Measurements from ENCODE around the gene PRDX6.

PRDX6 gene

GRCh38 chr1:173444757-173445156, 32.4 kb upstream of the PRDX6 start:
- no peaks in the 10 kb centered on the region for H3K27me3 ChIP-seq (ENCODE audit: insufficient read depth, poor library complexity, severe bottlenecking)
- DNase-seq (ENCODE audit: low spot score) (no peak), ATAC-seq (ENCODE audit: low read depth) (no peak)
- H3K36me3 ChIP-seq (ENCODE audit: low read depth) = no peaks in the 10 kb centered on the region
- no peaks in the 10 kb centered on the region for H3K9me3 ChIP-seq (ENCODE audit: severe bottlenecking)
- TF ChIP-seq, protein P1, sequence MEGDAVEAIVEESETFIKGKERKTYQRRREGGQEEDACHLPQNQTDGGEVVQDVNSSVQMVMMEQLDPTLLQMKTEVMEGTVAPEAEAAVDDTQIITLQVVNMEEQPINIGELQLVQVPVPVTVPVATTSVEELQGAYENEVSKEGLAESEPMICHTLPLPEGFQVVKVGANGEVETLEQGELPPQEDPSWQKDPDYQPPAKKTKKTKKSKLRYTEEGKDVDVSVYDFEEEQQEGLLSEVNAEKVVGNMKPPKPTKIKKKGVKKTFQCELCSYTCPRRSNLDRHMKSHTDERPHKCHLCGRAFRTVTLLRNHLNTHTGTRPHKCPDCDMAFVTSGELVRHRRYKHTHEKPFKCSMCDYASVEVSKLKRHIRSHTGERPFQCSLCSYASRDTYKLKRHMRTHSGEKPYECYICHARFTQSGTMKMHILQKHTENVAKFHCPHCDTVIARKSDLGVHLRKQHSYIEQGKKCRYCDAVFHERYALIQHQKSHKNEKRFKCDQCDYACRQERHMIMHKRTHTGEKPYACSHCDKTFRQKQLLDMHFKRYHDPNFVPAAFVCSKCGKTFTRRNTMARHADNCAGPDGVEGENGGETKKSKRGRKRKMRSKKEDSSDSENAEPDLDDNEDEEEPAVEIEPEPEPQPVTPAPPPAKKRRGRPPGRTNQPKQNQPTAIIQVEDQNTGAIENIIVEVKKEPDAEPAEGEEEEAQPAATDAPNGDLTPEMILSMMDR (IDR thresholded peaks at IDR 0.05; ENCODE audit: poor library complexity, severe bottlenecking) = no peak
- no peak overlapping the region for H3K27ac ChIP-seq (ENCODE audit: poor library complexity, severe bottlenecking)
- no peak overlapping the region for H3K4me3 ChIP-seq (ENCODE audit: severe bottlenecking)
- H3K4me1 ChIP-seq (ENCODE audit: insufficient read depth, poor library complexity, severe bottlenecking) = peaks cover 4% of the 10 kb centered on the region

- ATAC-seq (ENCODE audit: low read depth) (no peak), DNase-seq (ENCODE audit: low spot score) (no peak)
- Histone ChIP-seq H3K4me1 (ENCODE audit: insufficient read depth, poor library complexity, severe bottlenecking) (peaks cover 7% of the 10 kb centered on the region), H3K27ac (ENCODE audit: poor library complexity, severe bottlenecking) (no peak overlapping the region), H3K4me3 (ENCODE audit: severe bottlenecking) (no peak overlapping the region), H3K9me3 (ENCODE audit: severe bottlenecking) (no peaks in the 10 kb centered on the region), H3K27me3 (ENCODE audit: insufficient read depth, poor library complexity, severe bottlenecking) (no peaks in the 10 kb centered on the region), H3K36me3 (ENCODE audit: low read depth) (no peaks in the 10 kb centered on the region)
- TF ChIP-seq, protein P1 (IDR thresholded peaks at IDR 0.05; ENCODE audit: poor library complexity, severe bottlenecking) = no peak
Measured at GRCh38 chr1:173445164-173445563, 32.0 kb upstream of the PRDX6 start.

- Histone ChIP-seq H3K27me3 (ENCODE audit: insufficient read depth, poor library complexity, severe bottlenecking) (no peaks in the 10 kb centered on the region), H3K4me3 (ENCODE audit: severe bottlenecking) (no peak overlapping the region), H3K36me3 (ENCODE audit: low read depth) (no peaks in the 10 kb centered on the region), H3K9me3 (ENCODE audit: severe bottlenecking) (no peaks in the 10 kb centered on the region), H3K27ac (ENCODE audit: poor library complexity, severe bottlenecking) (no peak overlapping the region), H3K4me1 (ENCODE audit: insufficient read depth, poor library complexity, severe bottlenecking) (peaks cover 7% of the 10 kb centered on the region)
- DNase-seq (ENCODE audit: low spot score) (no peak), ATAC-seq (ENCODE audit: low read depth) (no peak)
- TF ChIP-seq, protein P1 (IDR thresholded peaks at IDR 0.05; ENCODE audit: poor library complexity, severe bottlenecking) = no peak
Measured at GRCh38 chr1:173445656-173446055, 31.5 kb upstream of the PRDX6 start.

GRCh38 chr1:173447224-173447623, 29.9 kb upstream of the PRDX6 start:
- no peak overlapping the region for H3K27ac ChIP-seq (ENCODE audit: poor library complexity, severe bottlenecking)
- H3K4me1 ChIP-seq (ENCODE audit: insufficient read depth, poor library complexity, severe bottlenecking) = peaks cover 7% of the 10 kb centered on the region
- no peaks in the 10 kb centered on the region; the same call in 1 of the 2 replicates for H3K36me3 ChIP-seq (ENCODE audit: low read depth)
- H3K4me3 ChIP-seq (ENCODE audit: severe bottlenecking) = no peak overlapping the region
- no peak for ATAC-seq (ENCODE audit: low read depth)
- no peaks in the 10 kb centered on the region for H3K9me3 ChIP-seq (ENCODE audit: severe bottlenecking)
- TF ChIP-seq, protein P1 (IDR thresholded peaks at IDR 0.05; ENCODE audit: poor library complexity, severe bottlenecking) = no peak
- H3K27me3 ChIP-seq (ENCODE audit: insufficient read depth, poor library complexity, severe bottlenecking) = no peaks in the 10 kb centered on the region
- DNase-seq (ENCODE audit: low spot score) = no peak

- no peak for DNase-seq (ENCODE audit: low spot score)
- Histone ChIP-seq H3K9me3 (ENCODE audit: severe bottlenecking) (no peaks in the 10 kb centered on the region), H3K4me1 (ENCODE audit: insufficient read depth, poor library complexity, severe bottlenecking) (peaks cover 7% of the 10 kb centered on the region), H3K27me3 (ENCODE audit: insufficient read depth, poor library complexity, severe bottlenecking) (no peaks in the 10 kb centered on the region), H3K4me3 (ENCODE audit: severe bottlenecking) (no peak overlapping the region), H3K36me3 (ENCODE audit: low read depth) (no peaks in the 10 kb centered on the region; the same call in 1 of the 2 replicates), H3K27ac (ENCODE audit: poor library complexity, severe bottlenecking) (no peak overlapping the region)
- TF ChIP-seq, protein P1 (IDR thresholded peaks at IDR 0.05; ENCODE audit: poor library complexity, severe bottlenecking) = no peak
- no peak for ATAC-seq (ENCODE audit: low read depth)
Measured at GRCh38 chr1:173448945-173449344, 28.2 kb upstream of the PRDX6 start.

All from RWPE2 (cell line).